A673 (cell line): Measurements from ENCODE around the gene TRIM8. TPM values are rescaled to one million over a fixed set of nuclear protein-coding genes. Genes with fewer than 3 reads are reported as not detected.

Experiments used
- BruUV-seq: library from RNA; stranded (reverse); fragments of 400-500 nt; replicated peaks from 2 replicates; lab custom pipeline; 2021; lab: Mats Ljungman, UMichigan
- CTCF ChIA-PET: fragments of 300-600 bp; sonication (Branson Sonifier 250); formaldehyde crosslinking; loops from one replicate; lab custom pipeline; 2022; ENCODE audit warnings: antibody characterized with exemption; lab: Charles Lee
- POLR2A ChIA-PET: fragments of 300-600 bp; sonication (Branson Sonifier 250); formaldehyde crosslinking; loops from one replicate; lab custom pipeline; 2022; ENCODE audit warnings: antibody characterized with exemption; ENCODE audit not compliant: low non-redundant PET; lab: Charles Lee
- DNase-seq: peaks from one replicate; pipeline ENCODE4 v3.0.0-alpha.2; 2015; ENCODE audit warnings: low spot score
- H3K27ac ChIP-seq: fragments of 200-600 bp; sonication (generic); 2 replicates; pipeline ENCODE4 v1.5.1; 2016; ENCODE audit warnings: mixed run types, low read depth, mild to moderate bottlenecking, mixed read lengths, antibody characterized with exemption, low read length; ENCODE audit not compliant: poor library complexity, severe bottlenecking
- H3K27me3 ChIP-seq: fragments of 200-600 bp; sonication (generic); replicated peaks from 2 replicates; pipeline ENCODE4 v1.6.1; 2017; ENCODE audit warnings: mixed run types, low read depth, mild to moderate bottlenecking, mixed read lengths, antibody characterized with exemption, low read length; ENCODE audit not compliant: insufficient read depth, poor library complexity
- H3K36me3 ChIP-seq: fragments of 200-600 bp; sonication (generic); 2 replicates; pipeline ENCODE4 v1.6.1; 2016; ENCODE audit warnings: mixed run types, mild to moderate bottlenecking, mixed read lengths, antibody characterized with exemption, low read length; ENCODE audit not compliant: insufficient read depth, poor library complexity, severe bottlenecking
- H3K4me1 ChIP-seq: fragments of 200-600 bp; sonication (generic); 2 replicates; pipeline ENCODE4 v1.6.1; 2017; ENCODE audit warnings: mixed run types, mild to moderate bottlenecking, mixed read lengths, antibody characterized with exemption, low read length; ENCODE audit not compliant: insufficient read depth, poor library complexity, severe bottlenecking
- H3K4me3 ChIP-seq: fragments of 200-600 bp; sonication (generic); 2 replicates; pipeline ENCODE4 v1.5.1; 2016; ENCODE audit warnings: low read depth, mixed run types, mild to moderate bottlenecking, mixed read lengths, low read length; ENCODE audit not compliant: poor library complexity, severe bottlenecking
- H3K9me3 ChIP-seq: fragments of 200-600 bp; sonication (generic); 2 replicates; pipeline ENCODE4 v1.6.1; 2016; ENCODE audit warnings: mixed run types, low read depth, mild to moderate bottlenecking, mixed read lengths, antibody characterized with exemption, low read length; ENCODE audit not compliant: poor library complexity, severe bottlenecking
- CTCF ChIP-seq: fragments of 300-800, 200-600 bp; sonication (generic); conservative IDR thresholded peaks from 2 replicates; pipeline ENCODE4 v1.5.1; 2017; ENCODE audit warnings: low read depth, mild to moderate bottlenecking, antibody characterized with exemption, low read length, moderate library complexity, mixed read lengths
- EZH2 ChIP-seq: fragments of 200-600 bp; sonication (generic); IDR thresholded peaks from 2 replicates; pipeline ENCODE4 v1.6.1; 2017; ENCODE audit warnings: borderline replicate concordance, low read depth, mild to moderate bottlenecking, mixed read lengths, antibody characterized with exemption, low read length; ENCODE audit not compliant: poor library complexity, severe bottlenecking
- intact Hi-C: fragments of 100-400 bp; cut with micrococcal nuclease; formaldehyde crosslinking; loops from one replicate; pipeline ENCODE4 v1.10.0; 2022; ENCODE audit not compliant: unreplicated experiment
- total RNA-seq: library from RNA; stranded (reverse); gene quantifications from 2 replicates; pipeline ENCODE4 v1.2.3, GENCODE V29; 2021

Gene TRIM8
- total RNA-seq, 1 experiment from 2014 or later, result 29.4 TPM

- CTCF ChIA-PET, result no interaction called here
- Histone ChIP-seq H3K27ac (no peak overlapping the region), H3K9me3 (no peaks in the 10 kb centered on the region), H3K4me3 (no peak overlapping the region), H3K27me3 (no peaks in the 10 kb centered on the region), H3K36me3 (no peaks in the 10 kb centered on the region), H3K4me1 (peaks cover 3% of the 10 kb centered on the region)
- no TSS peak for BruUV-seq
- intact Hi-C loops, result no loop called here
- POLR2A ChIA-PET, result no interaction called here
- TF ChIP-seq EZH2 (no peak), CTCF (no peak)
- DNase-seq, result no peak
Observed at GRCh38 chr10:102679596-102679995, 35.3 kb downstream of the TRIM8 start.

GRCh38 chr10:102681696-102682095, 37.4 kb downstream of the TRIM8 start:
- Histone ChIP-seq H3K36me3 (peaks cover 8% of the 10 kb centered on the region), H3K27ac (no peak overlapping the region), H3K4me1 (no peaks in the 10 kb centered on the region), H3K4me3 (no peak overlapping the region), H3K27me3 (no peaks in the 10 kb centered on the region), H3K9me3 (no peaks in the 10 kb centered on the region)
- no peak for DNase-seq
- intact Hi-C loops, result no loop called here
- TF ChIP-seq EZH2, result no peak
- no peak for TF ChIP-seq CTCF
- CTCF ChIA-PET, result no interaction called here
- BruUV-seq, result no TSS peak
- POLR2A ChIA-PET, result no interaction called here

- H3K9me3 ChIP-seq, result no peaks in the 10 kb centered on the region
- no peaks in the 10 kb centered on the region for H3K4me1 ChIP-seq
- H3K4me3 ChIP-seq, result no peak overlapping the region
- intact Hi-C loops, result no loop called here
- H3K36me3 ChIP-seq, result peaks cover 8% of the 10 kb centered on the region
- no peak for DNase-seq
- ChIA-PET CTCF (no interaction called here), POLR2A (no interaction called here)
- H3K27ac ChIP-seq, result no peak overlapping the region
- TF ChIP-seq CTCF (no peak), EZH2 (no peak)
- no peaks in the 10 kb centered on the region for H3K27me3 ChIP-seq
- no TSS peak for BruUV-seq
Observed at GRCh38 chr10:102682416-102682815, 38.1 kb downstream of the TRIM8 start.
